ENCODE data around the gene MGAT2. TPM values are rescaled to one million over a fixed set of nuclear protein-coding genes. Genes with fewer than 3 reads are reported as not detected.

MGAT2 gene
- total and polyA plus RNA-seq, 2 of the 4 experiments (the other 2 are of a cell fraction) = 36.6 to 67.6 TPM

DNA sequence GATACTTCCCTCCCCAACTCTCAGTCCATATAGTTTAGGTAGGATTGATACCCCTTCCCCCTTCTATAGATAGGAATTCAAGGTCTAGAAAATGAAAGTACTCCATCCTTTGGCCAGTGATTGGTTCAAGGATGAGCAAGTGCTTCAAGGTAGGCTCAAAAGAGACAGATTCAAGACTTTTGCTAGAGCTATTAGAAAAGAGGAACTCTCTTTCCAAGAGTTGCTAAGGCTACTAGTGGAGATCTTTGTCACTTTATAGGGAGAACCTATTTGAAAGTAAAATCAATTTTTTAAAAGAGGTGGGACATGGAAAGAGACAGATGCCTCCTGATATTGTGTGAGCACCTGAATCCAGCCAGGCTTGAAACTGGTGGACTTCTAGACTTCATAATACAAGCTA, 49.9 kb downstream of the MGAT2 start:
- TF ChIP-seq NFE2L2 (IDR thresholded peaks at IDR 0.05; ENCODE audit: low read depth, low read length) = no peak
- no peak for TF ChIP-seq FOS (IDR thresholded peaks at IDR 0.05; ENCODE audit: low read depth, low read length)
- TF ChIP-seq MAFK (IDR thresholded peaks at IDR 0.05; ENCODE audit: low read depth, low read length) = no peak
- TF ChIP-seq, protein P1, sequence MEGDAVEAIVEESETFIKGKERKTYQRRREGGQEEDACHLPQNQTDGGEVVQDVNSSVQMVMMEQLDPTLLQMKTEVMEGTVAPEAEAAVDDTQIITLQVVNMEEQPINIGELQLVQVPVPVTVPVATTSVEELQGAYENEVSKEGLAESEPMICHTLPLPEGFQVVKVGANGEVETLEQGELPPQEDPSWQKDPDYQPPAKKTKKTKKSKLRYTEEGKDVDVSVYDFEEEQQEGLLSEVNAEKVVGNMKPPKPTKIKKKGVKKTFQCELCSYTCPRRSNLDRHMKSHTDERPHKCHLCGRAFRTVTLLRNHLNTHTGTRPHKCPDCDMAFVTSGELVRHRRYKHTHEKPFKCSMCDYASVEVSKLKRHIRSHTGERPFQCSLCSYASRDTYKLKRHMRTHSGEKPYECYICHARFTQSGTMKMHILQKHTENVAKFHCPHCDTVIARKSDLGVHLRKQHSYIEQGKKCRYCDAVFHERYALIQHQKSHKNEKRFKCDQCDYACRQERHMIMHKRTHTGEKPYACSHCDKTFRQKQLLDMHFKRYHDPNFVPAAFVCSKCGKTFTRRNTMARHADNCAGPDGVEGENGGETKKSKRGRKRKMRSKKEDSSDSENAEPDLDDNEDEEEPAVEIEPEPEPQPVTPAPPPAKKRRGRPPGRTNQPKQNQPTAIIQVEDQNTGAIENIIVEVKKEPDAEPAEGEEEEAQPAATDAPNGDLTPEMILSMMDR (conservative IDR thresholded peaks at IDR 0.05; ENCODE audit: low read depth, low read length) = no peak
- no peak for TF ChIP-seq POLR2A (IDR thresholded peaks at IDR 0.05; ENCODE audit: low read depth, low read length)
- TF ChIP-seq SMC3 (IDR thresholded peaks at IDR 0.05; ENCODE audit: low read depth, low read length) = no peak
- TF ChIP-seq RFX5 (IDR thresholded peaks at IDR 0.05; ENCODE audit: low read depth, low read length) = no peak
- TF ChIP-seq CHD1 (IDR thresholded peaks at IDR 0.05; ENCODE audit: low read depth, low read length) = no peak
- TF ChIP-seq RCOR1 (IDR thresholded peaks at IDR 0.05; ENCODE audit: insufficient replicate concordance, low read length) = no peak
- no peak for TF ChIP-seq MXI1 (IDR thresholded peaks at IDR 0.05; ENCODE audit: borderline replicate concordance, low read depth, low read length)
- TF ChIP-seq, protein P2, sequence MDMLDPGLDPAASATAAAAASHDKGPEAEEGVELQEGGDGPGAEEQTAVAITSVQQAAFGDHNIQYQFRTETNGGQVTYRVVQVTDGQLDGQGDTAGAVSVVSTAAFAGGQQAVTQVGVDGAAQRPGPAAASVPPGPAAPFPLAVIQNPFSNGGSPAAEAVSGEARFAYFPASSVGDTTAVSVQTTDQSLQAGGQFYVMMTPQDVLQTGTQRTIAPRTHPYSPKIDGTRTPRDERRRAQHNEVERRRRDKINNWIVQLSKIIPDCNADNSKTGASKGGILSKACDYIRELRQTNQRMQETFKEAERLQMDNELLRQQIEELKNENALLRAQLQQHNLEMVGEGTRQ (IDR thresholded peaks at IDR 0.05; ENCODE audit: low read depth, low read length) = no peak
- no peak for TF ChIP-seq CEBPB (IDR thresholded peaks at IDR 0.05; ENCODE audit: low read depth, low read length)
- TF ChIP-seq, protein P3, sequence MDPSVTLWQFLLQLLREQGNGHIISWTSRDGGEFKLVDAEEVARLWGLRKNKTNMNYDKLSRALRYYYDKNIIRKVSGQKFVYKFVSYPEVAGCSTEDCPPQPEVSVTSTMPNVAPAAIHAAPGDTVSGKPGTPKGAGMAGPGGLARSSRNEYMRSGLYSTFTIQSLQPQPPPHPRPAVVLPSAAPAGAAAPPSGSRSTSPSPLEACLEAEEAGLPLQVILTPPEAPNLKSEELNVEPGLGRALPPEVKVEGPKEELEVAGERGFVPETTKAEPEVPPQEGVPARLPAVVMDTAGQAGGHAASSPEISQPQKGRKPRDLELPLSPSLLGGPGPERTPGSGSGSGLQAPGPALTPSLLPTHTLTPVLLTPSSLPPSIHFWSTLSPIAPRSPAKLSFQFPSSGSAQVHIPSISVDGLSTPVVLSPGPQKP (IDR thresholded peaks at IDR 0.05; ENCODE audit: borderline replicate concordance, low read depth, low read length) = no peak
- Histone ChIP-seq H2BK5ac (ENCODE audit: low read depth, low read length, poor library complexity, severe bottlenecking) (no peak overlapping the region), H3K23ac (ENCODE audit: low read depth, low read length) (no peak overlapping the region), H4K20me1 (ENCODE audit: insufficient read depth, low read length) (no peaks in the 10 kb centered on the region), H3K79me1 (ENCODE audit: low read depth in 1 of 2, low read length in 2 of 2) (peaks cover 0 to 2% of the 10 kb centered on the region in 2 experiments; a peak in 2 of 4 replicates), H3K27ac (ENCODE audit: insufficient read depth, low read length) (no peak overlapping the region), H3K56ac (ENCODE audit: extremely low read depth, insufficient read depth, low read length) (no peak overlapping the region), H3K27me3 (ENCODE audit: control insufficient read depth, insufficient read depth, low read length) (no peaks in the 10 kb centered on the region), H4K91ac (ENCODE audit: insufficient read depth, low read depth, low read length) (no peak overlapping the region), H2BK120ac (ENCODE audit: low read depth, low read length) (no peak overlapping the region), H3K4ac (ENCODE audit: low read depth, low read length) (no peak overlapping the region), H3K4me2 (ENCODE audit: low read depth, low read length) (no peak overlapping the region), H2AK5ac (ENCODE audit: low read depth, low read length) (no peak overlapping the region), H2BK20ac (ENCODE audit: low read depth, low read length) (no peak overlapping the region), H3K9ac (ENCODE audit: low read depth, low read length) (no peak overlapping the region), H3K4me3 (ENCODE audit: insufficient read depth, low read depth, low read length) (no peak overlapping the region), H4K8ac (ENCODE audit: low read depth in 2 of 2, low read length in 2 of 2) (no peak overlapping the region), H2BK15ac (ENCODE audit: low read depth, low read length) (no peak overlapping the region), H3K4me1 (ENCODE audit: control insufficient read depth, insufficient read depth, low read length) (no peaks in the 10 kb centered on the region), H2AK9ac (replicated peaks; ENCODE audit: low read depth, low read length, poor library complexity) (no peak overlapping the region), H3K9me3 (ENCODE audit: control insufficient read depth, insufficient read depth, low read length) (no peaks in the 10 kb centered on the region), H4K5ac (ENCODE audit: low read depth, low read length) (no peak overlapping the region), H3K18ac (ENCODE audit: low read depth, low read length) (no peak overlapping the region), H2AFZ (replicated peaks; ENCODE audit: low read length, poor library complexity) (no peak overlapping the region), H3K14ac (replicated peaks; ENCODE audit: low read depth, low read length) (no peak overlapping the region), H3K36me3 (ENCODE audit: control insufficient read depth, insufficient read depth, low read length) (0 out of 2 replicates have a peak, but pooled peaks cover 1% of the 10 kb centered on the region), H3K9me1 (ENCODE audit: insufficient read depth, low read length) (no peaks in the 10 kb centered on the region; the same call in 1 of the 2 replicates)
- CTCF ChIA-PET = interaction anchor here (0.6 kb wide), 1 partner anchor 15 kb away, joined by 3 read pairs; no protein-coding TSS in a partner anchor
- POLR2A ChIA-PET (ENCODE audit: unreplicated experiment) = no interaction called here
- BruUV-seq (replicated peaks) = no TSS peak
- ATAC-seq (ENCODE audit: low read depth) = no peak
- intact Hi-C loops (cut with micrococcal nuclease) = no loop called here
- DNase-seq = no peak
- in situ Hi-C loops (cut with MboI; ENCODE audit: low sequenced_read_pairs) = no loop called here
- dilution Hi-C loops (cut with HindIII; ENCODE audit: low sequenced_read_pairs, unreplicated experiment) = no loop called here

Data from IMR-90 (cell line).